ENCODE measurements around the gene BANF2. TPM values are rescaled to one million over a fixed set of nuclear protein-coding genes. Genes with fewer than 3 reads are reported as not detected.

Gene BANF2
- total and polyA plus RNA-seq, 5 donors from 2014 or later = not detected

GRCh38 chr20:17708675-17709360 lies 9.1 kb downstream of the BANF2 start:
- no peak overlapping the region for H3K4me3 ChIP-seq (ENCODE audit: low read depth, low read length)
- Mint-ChIP-seq H3K9me3 (no peaks in the 10 kb centered on the region), H3K27ac (no peak overlapping the region), H3K4me3 (no peak overlapping the region), H3K36me3 (no peaks in the 10 kb centered on the region), H3K4me1 (no peaks in the 10 kb centered on the region), H3K27me3 (no peaks in the 10 kb centered on the region)
- ATAC-seq (ENCODE audit: low read depth in 2 of 2) (no peak), DNase-seq (no peak)
- no peaks in the 10 kb centered on the region for H3K36me3 ChIP-seq (ENCODE audit: control insufficient read depth, insufficient read depth, low read length)
- H3K27ac ChIP-seq (ENCODE audit: insufficient read depth, low read length, poor library complexity, severe bottlenecking) = no peak overlapping the region
- no peaks in the 10 kb centered on the region for H3K4me1 ChIP-seq (ENCODE audit: control insufficient read depth, insufficient read depth, low read length, poor library complexity, severe bottlenecking)
- H3K9me3 ChIP-seq (ENCODE audit: control insufficient read depth in 2 of 2, low read length in 2 of 2) = no peaks in the 10 kb centered on the region
- H3K27me3 ChIP-seq (ENCODE audit: control insufficient read depth, insufficient read depth, low read length) = no peaks in the 10 kb centered on the region

DNA sequence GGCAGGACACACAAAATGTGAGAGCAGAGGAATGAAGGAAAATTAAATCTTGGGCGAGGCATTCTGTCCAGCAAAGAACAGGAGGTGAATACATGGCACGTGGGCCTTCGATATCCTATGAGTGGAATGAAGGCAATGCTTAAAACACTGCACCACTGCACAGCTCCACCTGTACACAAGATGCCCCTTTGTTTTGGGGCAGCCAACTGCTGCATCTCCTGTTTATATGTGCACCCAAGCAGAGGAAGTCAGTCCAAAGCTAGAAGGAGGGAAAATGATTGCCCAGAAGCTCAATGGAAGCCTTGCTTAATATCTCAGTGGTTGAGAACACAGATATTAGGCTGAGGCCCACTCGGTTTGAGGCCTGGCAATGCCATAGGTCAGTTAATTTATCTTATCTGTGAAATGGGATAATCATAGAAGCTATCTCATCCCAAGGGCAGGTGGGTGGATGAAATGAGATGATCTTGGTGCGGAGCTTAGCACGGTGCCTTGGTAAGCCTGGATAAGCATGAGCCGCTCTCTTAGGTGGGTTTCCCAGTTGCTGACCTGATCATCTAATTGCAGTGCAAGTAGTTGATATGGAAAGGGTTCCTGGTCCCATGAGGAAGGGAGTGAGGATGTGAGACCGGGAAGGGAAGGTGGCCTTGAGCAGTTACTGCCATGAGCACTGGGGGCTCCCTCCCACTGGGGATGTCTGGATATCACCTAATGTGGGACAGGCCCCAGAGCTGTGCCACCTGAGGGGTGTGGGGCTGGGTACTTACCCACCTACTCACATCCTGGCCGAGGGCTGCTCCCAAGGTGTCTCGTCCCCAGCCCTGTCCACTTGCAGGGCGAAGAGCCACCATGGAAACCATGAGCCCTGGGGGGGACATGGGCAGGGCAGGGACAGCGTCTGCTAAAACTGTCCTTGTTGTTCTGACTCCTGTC lies 9.9 kb downstream of the BANF2 start:
- H3K9me3 ChIP-seq (ENCODE audit: control insufficient read depth in 2 of 2, low read length in 2 of 2) = no peaks in the 10 kb centered on the region
- H3K4me3 ChIP-seq (ENCODE audit: low read depth, low read length) = no peak overlapping the region
- Mint-ChIP-seq H3K9me3 (no peaks in the 10 kb centered on the region), H3K4me1 (no peaks in the 10 kb centered on the region), H3K27me3 (no peaks in the 10 kb centered on the region), H3K4me3 (no peak overlapping the region), H3K36me3 (no peaks in the 10 kb centered on the region), H3K27ac (no peak overlapping the region)
- H3K4me1 ChIP-seq (ENCODE audit: control insufficient read depth, insufficient read depth, low read length, poor library complexity, severe bottlenecking) = no peaks in the 10 kb centered on the region
- H3K27me3 ChIP-seq (ENCODE audit: control insufficient read depth, insufficient read depth, low read length) = no peaks in the 10 kb centered on the region
- DNase-seq (no peak), ATAC-seq (ENCODE audit: low read depth in 2 of 2) (no peak)
- H3K27ac ChIP-seq (ENCODE audit: insufficient read depth, low read length, poor library complexity, severe bottlenecking) = no peak overlapping the region
- H3K36me3 ChIP-seq (ENCODE audit: control insufficient read depth, insufficient read depth, low read length) = no peaks in the 10 kb centered on the region

DNA sequence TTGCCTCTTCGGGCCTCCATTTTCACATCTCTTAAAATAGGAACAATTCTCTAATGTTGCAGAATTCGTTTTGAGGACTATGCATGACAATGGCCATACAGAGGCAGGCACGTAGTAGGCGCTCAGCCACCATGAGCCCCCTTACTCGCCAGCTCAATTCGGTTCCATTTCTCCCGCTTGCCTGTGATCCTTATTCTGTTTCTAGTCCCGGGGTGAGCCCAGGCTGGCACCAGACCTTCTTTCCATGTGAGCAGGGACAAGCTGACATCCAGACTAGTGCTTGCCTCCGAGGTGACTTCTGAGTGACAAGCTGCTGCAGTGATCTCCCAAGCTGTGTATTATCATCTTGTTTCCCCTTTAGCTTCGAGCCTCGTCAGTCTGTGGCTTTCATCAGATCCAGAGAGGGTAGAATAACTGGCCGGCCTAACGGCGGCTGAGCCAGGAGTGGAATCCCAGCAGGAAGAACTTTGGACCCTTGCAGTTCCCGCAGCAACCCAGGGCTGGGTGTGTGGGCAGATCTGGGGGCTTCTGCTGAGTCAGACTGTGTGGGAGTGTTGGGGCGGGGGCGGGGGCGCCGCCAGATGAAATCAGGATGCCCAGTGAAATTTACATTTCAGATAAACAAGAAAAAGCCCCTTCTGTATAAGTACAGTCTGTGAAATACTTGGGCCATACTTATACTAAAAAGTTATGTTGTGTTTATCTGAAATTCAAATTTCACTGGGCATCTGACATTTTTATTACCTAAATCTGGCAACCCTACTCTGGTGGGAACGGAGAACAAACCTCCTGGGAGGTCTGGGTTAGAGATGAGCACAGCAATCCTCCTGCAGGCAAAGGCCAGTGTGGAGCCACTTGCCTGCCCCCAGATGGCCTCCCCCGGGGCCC lies 10.9 kb downstream of the BANF2 start:
- Mint-ChIP-seq H3K27ac (no peak overlapping the region), H3K27me3 (no peaks in the 10 kb centered on the region), H3K9me3 (no peaks in the 10 kb centered on the region), H3K36me3 (no peaks in the 10 kb centered on the region), H3K4me1 (no peaks in the 10 kb centered on the region), H3K4me3 (no peak overlapping the region)
- Histone ChIP-seq H3K27me3 (ENCODE audit: control insufficient read depth, insufficient read depth, low read length) (no peaks in the 10 kb centered on the region), H3K4me3 (ENCODE audit: low read depth, low read length) (no peak overlapping the region), H3K9me3 (ENCODE audit: control insufficient read depth in 2 of 2, low read length in 2 of 2) (no peaks in the 10 kb centered on the region), H3K36me3 (ENCODE audit: control insufficient read depth, insufficient read depth, low read length) (no peaks in the 10 kb centered on the region), H3K27ac (ENCODE audit: insufficient read depth, low read length, poor library complexity, severe bottlenecking) (no peak overlapping the region), H3K4me1 (ENCODE audit: control insufficient read depth, insufficient read depth, low read length, poor library complexity, severe bottlenecking) (no peaks in the 10 kb centered on the region)
- ATAC-seq (ENCODE audit: low read depth in 2 of 2) = no peak
- no peak for DNase-seq

GRCh38 chr20:17711267-17711627 lies 11.5 kb downstream of the BANF2 start:
- Mint-ChIP-seq H3K27me3 (no peaks in the 10 kb centered on the region), H3K4me1 (no peaks in the 10 kb centered on the region), H3K27ac (no peak overlapping the region), H3K4me3 (no peak overlapping the region), H3K36me3 (no peaks in the 10 kb centered on the region), H3K9me3 (no peaks in the 10 kb centered on the region)
- no peaks in the 10 kb centered on the region for H3K27me3 ChIP-seq (ENCODE audit: control insufficient read depth, insufficient read depth, low read length)
- H3K27ac ChIP-seq (ENCODE audit: insufficient read depth, low read length, poor library complexity, severe bottlenecking) = no peak overlapping the region
- no peaks in the 10 kb centered on the region for H3K9me3 ChIP-seq (ENCODE audit: control insufficient read depth in 2 of 2, low read length in 2 of 2)
- no peaks in the 10 kb centered on the region for H3K4me1 ChIP-seq (ENCODE audit: control insufficient read depth, insufficient read depth, low read length, poor library complexity, severe bottlenecking)
- DNase-seq = no peak
- no peaks in the 10 kb centered on the region for H3K36me3 ChIP-seq (ENCODE audit: control insufficient read depth, insufficient read depth, low read length)
- ATAC-seq (ENCODE audit: low read depth in 2 of 2) = no peak
- no peak overlapping the region for H3K4me3 ChIP-seq (ENCODE audit: low read depth, low read length)

GRCh38 chr20:17712201-17712600 lies 12.4 kb downstream of the BANF2 start:
- Mint-ChIP-seq H3K27me3 (peaks cover 1% of the 10 kb centered on the region), H3K36me3 (no peaks in the 10 kb centered on the region), H3K4me3 (no peak overlapping the region), H3K27ac (no peak overlapping the region), H3K9me3 (no peaks in the 10 kb centered on the region), H3K4me1 (no peaks in the 10 kb centered on the region)
- Histone ChIP-seq H3K27ac (ENCODE audit: insufficient read depth, low read length, poor library complexity, severe bottlenecking) (no peak overlapping the region), H3K36me3 (ENCODE audit: control insufficient read depth, insufficient read depth, low read length) (no peaks in the 10 kb centered on the region), H3K4me3 (ENCODE audit: low read depth, low read length) (no peak overlapping the region), H3K9me3 (ENCODE audit: control insufficient read depth in 2 of 2, low read length in 2 of 2) (no peaks in the 10 kb centered on the region), H3K27me3 (ENCODE audit: control insufficient read depth, insufficient read depth, low read length) (no peaks in the 10 kb centered on the region), H3K4me1 (ENCODE audit: control insufficient read depth, insufficient read depth, low read length, poor library complexity, severe bottlenecking) (no peaks in the 10 kb centered on the region)
- ATAC-seq (ENCODE audit: low read depth in 2 of 2) (no peak), DNase-seq (no peak)

DNA sequence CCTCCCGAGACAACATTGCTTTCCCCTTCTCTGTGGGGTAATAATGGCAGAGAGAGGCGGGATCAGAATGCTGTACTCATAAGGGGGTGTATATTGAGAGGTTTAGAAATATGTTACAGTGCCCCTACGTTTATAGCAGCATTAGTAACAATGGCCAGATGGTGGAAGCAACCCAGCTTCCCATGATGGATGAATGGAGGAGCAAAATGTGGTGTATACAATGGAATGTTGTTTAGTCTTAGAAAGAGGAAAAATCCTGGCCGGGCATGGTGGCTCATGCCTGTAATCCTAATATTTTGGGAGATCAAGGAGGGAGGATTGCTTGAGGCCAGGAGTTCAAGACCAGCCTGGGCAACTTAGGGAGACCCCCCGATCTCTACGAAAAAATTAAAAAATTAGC lies 12.9 kb downstream of the BANF2 start:
- Mint-ChIP-seq H3K36me3 (no peaks in the 10 kb centered on the region), H3K4me3 (no peak overlapping the region), H3K4me1 (no peaks in the 10 kb centered on the region), H3K27ac (no peak overlapping the region), H3K27me3 (peaks cover 4% of the 10 kb centered on the region), H3K9me3 (no peaks in the 10 kb centered on the region)
- no peaks in the 10 kb centered on the region for H3K4me1 ChIP-seq (ENCODE audit: control insufficient read depth, insufficient read depth, low read length, poor library complexity, severe bottlenecking)
- H3K9me3 ChIP-seq (ENCODE audit: control insufficient read depth in 2 of 2, low read length in 2 of 2) = no peaks in the 10 kb centered on the region
- H3K27me3 ChIP-seq (ENCODE audit: control insufficient read depth, insufficient read depth, low read length) = no peaks in the 10 kb centered on the region
- ATAC-seq (ENCODE audit: low read depth in 2 of 2) (no peak), DNase-seq (no peak)
- no peak overlapping the region for H3K4me3 ChIP-seq (ENCODE audit: low read depth, low read length)
- no peak overlapping the region for H3K27ac ChIP-seq (ENCODE audit: insufficient read depth, low read length, poor library complexity, severe bottlenecking)
- no peaks in the 10 kb centered on the region for H3K36me3 ChIP-seq (ENCODE audit: control insufficient read depth, insufficient read depth, low read length)

- no peak for DNase-seq
Measured at GRCh38 chr20:17714597-17714996, 14.8 kb downstream of the BANF2 start.

More at GRCh38 chr20:17714597-17714996, 14.8 kb downstream of the BANF2 start:
- no peak for ATAC-seq (ENCODE audit: low read depth in 2 of 2)
- Mint-ChIP-seq H3K36me3 (no peaks in the 10 kb centered on the region), H3K27ac (no peak overlapping the region), H3K9me3 (no peaks in the 10 kb centered on the region), H3K4me1 (no peaks in the 10 kb centered on the region), H3K27me3 (peaks cover 4% of the 10 kb centered on the region), H3K4me3 (no peak overlapping the region)
- no peak overlapping the region for H3K27ac ChIP-seq (ENCODE audit: insufficient read depth, low read length, poor library complexity, severe bottlenecking)
- H3K4me1 ChIP-seq (ENCODE audit: control insufficient read depth, insufficient read depth, low read length, poor library complexity, severe bottlenecking) = no peaks in the 10 kb centered on the region
- H3K36me3 ChIP-seq (ENCODE audit: control insufficient read depth, insufficient read depth, low read length) = no peaks in the 10 kb centered on the region
- H3K27me3 ChIP-seq (ENCODE audit: control insufficient read depth, insufficient read depth, low read length) = no peaks in the 10 kb centered on the region
- H3K4me3 ChIP-seq (ENCODE audit: low read depth, low read length) = no peak overlapping the region
- H3K9me3 ChIP-seq (ENCODE audit: control insufficient read depth in 2 of 2, low read length in 2 of 2) = no peaks in the 10 kb centered on the region

Measured in CD4-positive, CD25-positive, alpha-beta regulatory T cell (primary cell).